Activated naive CD8-positive, alpha-beta T cell treated with anti-CD3 and anti-CD28 coated beads, Interleukin-2, amount 50 U/mL, for 16 hours (primary cell): ENCODE measurements around the gene C22orf39.
A peak's percentile ranks its signal among the peaks of the same experiment; 100 is the strongest.

Experiments used
- DNase-seq: peaks from one replicate; pipeline ENCODE4 v3.0.0-alpha.2; 2020; ENCODE audit warnings: low read depth, low spot score

The C22orf39 gene

GRCh38 chr22:19447330-19448075, at the start of gene C22orf39:
Gene C22orf39, minus strand, starts transcription at chr22:19447711. Its CDS starts 23 bp downstream, at chr22:19447688.
- peak; percentile 76 for DNase-seq

GRCh38 chr22:19497245-19497644, 49.7 kb upstream of the C22orf39 start:
- no peak for DNase-seq

DNA sequence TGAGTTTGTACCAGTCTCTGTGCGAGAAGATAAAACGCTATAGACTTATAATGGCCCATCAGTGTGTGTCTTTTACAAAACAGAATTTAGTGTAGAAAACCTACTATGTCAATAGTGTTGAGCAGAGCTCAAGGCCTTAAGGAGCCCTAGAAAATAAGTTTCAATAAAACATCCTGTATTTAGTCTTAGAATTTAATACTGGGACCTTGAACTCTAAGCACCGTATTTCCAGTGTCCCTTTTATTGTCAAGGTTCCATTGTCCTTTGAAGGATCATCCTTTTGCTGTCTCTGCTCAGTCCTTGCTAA, 48.8 kb upstream of the C22orf39 start:
- no peak for DNase-seq

GRCh38 chr22:19495562-19496323, 48.2 kb upstream of the C22orf39 start:
- no peak for DNase-seq

DNA sequence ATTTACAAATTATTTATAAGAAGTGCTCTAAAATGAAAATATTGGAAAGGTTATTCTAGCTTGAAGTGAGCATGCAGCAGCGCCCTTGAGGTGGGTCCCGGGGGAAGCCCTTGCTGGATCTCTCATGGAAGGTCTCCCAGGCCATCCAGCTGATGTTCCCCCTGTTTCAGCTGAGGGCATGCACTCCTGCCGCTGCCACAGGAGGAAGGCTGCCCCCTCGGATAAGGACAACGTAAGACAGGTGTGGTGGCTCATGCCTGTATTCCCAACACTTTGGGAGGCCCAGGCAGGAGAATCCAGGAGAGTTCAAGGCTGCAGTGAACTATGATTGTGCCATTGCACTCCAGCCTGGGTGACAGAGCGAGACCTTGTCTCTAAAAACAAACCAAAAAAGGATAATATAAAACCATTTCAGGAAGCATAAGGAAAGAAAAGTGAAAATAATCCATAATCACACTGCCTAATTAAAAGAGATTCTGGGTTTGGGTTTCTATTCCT, 47.2 kb upstream of the C22orf39 start:
- no peak for DNase-seq

DNA sequence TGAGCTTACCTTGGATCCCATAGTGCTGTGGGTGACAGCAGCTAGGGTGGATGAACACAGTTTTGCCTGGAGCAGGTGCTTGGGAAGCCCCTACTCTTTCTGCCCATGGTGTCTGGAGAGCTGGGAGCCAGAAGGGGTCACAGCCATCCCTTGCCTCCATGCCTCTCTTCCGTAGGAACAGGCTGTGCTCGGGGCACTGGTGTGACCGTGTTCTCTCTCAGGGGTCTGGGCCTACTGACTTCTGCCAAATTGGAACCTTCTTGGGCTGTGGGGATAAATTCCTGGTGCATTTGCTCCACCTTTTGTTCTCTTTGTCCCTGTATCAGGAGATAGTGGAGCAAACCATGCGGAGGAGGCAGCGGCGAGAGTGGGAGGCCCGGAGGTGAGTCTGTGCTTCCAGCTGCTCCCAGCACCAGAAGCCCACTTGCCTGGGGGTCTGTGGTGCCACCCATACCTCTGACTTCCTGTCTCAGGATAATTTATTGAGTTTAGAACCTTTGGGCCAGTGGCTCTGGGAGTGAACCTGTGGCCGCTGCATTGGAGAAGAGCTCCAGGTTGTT, 46.6 kb upstream of the C22orf39 start:
- no peak for DNase-seq

GRCh38 chr22:19492504-19493174, 45.1 kb upstream of the C22orf39 start:
- no peak for DNase-seq

GRCh38 chr22:19490628-19491230, 43.2 kb upstream of the C22orf39 start:
- no peak for DNase-seq

- no peak for DNase-seq
Observed at GRCh38 chr22:19488884-19489843, 41.7 kb upstream of the C22orf39 start.

- no peak for DNase-seq
Observed at GRCh38 chr22:19488285-19488684, 40.8 kb upstream of the C22orf39 start.

DNA sequence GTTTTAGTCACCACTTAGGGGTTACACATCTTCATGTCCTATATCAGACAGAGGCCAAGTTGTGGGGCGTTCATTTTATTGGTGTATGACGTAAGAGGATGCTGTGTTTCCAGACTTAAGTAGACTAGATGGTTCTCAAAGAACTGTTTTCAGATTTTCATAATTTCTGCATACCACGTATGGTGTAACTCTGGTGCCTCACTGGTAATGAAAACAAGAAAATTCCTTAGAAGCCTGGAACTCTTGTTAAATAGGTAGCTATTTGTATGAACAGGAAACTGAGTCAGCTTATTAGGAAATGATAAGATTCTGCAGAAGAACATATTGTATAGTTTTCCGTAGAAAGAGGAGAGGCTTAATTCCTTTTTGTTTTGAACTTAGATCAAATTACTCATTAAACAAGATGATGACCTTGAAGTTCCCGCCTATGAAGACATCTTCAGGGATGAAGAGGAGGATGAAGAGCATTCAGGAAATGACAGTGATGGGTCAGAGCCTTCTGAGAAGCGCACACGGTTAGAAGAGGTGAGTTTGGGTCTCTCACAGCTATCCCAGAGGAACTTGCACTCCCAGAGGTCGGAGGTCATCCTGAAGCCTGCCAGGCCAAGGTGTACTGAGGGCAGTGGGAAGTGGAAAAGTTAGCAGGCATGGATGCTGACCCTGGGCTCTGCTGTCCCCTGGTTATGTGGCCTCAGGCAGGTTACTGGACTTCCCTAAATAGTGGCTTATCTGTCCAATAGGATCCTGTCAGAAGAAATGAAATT, 36.2 kb upstream of the C22orf39 start:
- DNase-seq, result no peak

- no peak for DNase-seq
Observed at GRCh38 chr22:19482297-19482696, 34.8 kb upstream of the C22orf39 start.

- DNase-seq, result no peak
Observed at GRCh38 chr22:19480789-19481188, 33.3 kb upstream of the C22orf39 start.

DNA sequence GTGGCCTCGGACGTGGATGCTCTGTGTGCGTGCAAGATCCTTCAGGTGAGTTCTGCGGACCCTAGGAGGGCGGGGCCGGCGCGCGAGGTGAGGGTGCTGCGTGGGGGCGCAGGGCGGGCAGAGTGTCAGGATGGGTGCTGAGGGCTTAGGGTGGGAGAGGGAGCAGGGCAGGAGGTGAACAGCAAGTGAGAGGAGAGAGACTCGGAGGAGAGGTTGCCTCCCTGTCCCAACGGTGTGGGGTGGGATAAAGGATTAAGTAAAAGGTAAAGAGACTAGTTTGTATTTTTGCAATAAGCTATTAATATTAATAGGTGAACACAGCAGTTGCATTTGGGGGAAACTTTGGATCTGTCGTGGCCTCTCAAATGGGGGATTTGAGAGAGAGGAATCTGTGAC, 32.7 kb upstream of the C22orf39 start:
- DNase-seq, result no peak

- peak; percentile 84 for DNase-seq
Observed at GRCh38 chr22:19479355-19480172, 32.1 kb upstream of the C22orf39 start, which contains the start of gene CDC45. Gene CDC45, plus strand, starts transcription at chr22:19479920. Its CDS starts 49 bp downstream, at chr22:19479969.

- peak; percentile 52 for DNase-seq
Observed at GRCh38 chr22:19478901-19479354, 31.4 kb upstream of the C22orf39 start, which contains the start of gene UFD1. Gene UFD1, minus strand, starts transcription at chr22:19479193. Its CDS starts 108 bp downstream, at chr22:19479085.

DNA sequence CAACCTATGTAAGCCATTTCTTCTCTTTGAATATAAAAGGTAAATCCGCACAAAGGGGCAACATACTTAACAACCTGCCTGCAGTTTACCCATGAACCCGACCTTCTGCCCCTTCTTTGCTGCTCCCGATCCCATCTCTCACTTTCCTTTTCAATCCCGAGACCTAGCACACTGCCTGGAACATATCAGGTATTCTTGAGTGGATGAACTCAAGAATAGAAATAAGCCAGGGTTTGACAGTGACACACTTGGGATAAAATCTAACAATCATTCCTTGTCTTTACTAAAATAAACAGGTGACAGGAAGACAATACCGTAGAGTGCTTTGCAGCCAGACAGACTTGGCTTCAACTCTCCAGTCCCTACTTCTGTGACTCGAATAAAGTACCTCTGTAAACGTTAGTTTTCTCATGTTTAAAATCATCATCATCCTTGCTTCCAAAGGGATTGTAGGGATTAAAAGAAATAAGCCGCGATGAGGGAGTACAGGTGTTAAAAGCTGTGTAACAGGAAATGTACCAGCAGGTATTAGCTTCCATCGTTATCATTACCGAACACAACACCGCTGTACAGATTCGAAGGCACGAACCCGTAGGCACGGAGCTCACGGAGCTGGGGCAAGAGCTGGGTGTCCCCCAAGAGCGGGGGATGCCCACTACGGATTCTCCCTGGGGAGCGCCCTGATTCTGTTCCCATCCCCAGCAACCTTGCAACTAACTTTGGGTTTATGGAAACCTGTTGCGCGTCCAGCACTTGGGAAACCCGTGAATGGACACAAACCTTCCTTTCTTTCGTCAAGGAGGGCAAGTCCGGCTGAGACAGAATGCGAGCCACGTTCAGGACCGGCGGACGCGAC, 30.8 kb upstream of the C22orf39 start:
- DNase-seq, result no peak
